ENCODE results near the gene TEX51. TPM values are rescaled to one million over a fixed set of nuclear protein-coding genes. Genes with fewer than 3 reads are reported as not detected.

The TEX51 gene
- polyA plus RNA-seq, 3 donors from 2014 or later = not detected

GRCh38 chr2:126862730-126863129 is 36.0 kb upstream of the TEX51 start:
- H3K27me3 Mint-ChIP-seq (ENCODE audit: low read depth in 3 of 3) = peaks cover 3 to 6% (median 4%) of the 10 kb centered on the region in 3 donors
- H3K4me3 Mint-ChIP-seq = no peak overlapping the region
- no peak for DNase-seq
- no peak overlapping the region for H3K27ac Mint-ChIP-seq
- no peaks in the 10 kb centered on the region for H3K4me1 Mint-ChIP-seq
- peaks cover 0 to 4% (median 0%) of the 10 kb centered on the region in 6 donors for H3K9me3 Mint-ChIP-seq
- no peaks in the 10 kb centered on the region for H3K36me3 Mint-ChIP-seq

DNA sequence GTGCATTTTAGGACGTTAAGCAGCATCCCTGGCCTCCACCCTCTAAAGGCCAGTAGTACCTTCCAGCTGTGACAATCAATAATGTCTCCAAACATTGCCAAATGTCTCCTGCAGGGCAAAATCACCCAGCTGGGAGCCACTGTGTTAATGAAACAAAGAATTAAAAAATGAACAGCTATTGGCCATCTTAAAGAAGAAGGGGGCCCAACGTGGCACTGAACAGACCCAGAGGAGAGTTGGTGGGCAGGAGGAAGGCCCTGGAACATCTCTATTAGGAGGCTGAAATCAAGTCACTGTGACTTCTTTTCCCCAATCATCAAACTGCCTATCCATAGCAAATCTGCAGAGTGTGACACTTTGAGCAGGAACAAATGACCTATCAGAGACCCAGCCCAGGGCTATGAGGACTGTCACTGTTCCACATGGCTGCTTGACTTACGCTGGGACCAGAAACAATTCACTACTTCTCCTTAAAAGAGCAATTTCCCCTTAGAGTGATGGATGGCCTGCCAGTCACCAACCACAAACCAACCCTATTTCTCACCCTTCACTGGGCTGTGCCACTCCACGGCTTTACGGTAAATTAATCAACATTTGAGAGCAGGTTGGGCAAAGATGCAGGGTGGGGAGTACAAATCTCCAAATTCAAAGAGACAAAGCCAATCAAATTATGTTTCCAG is 35.2 kb upstream of the TEX51 start:
- peaks cover 4 to 6% (median 4%) of the 10 kb centered on the region in 3 donors for H3K27me3 Mint-ChIP-seq (ENCODE audit: low read depth in 3 of 3)
- no peak overlapping the region for H3K27ac Mint-ChIP-seq
- no peak overlapping the region for H3K4me3 Mint-ChIP-seq
- peaks cover 0 to 4% (median 0%) of the 10 kb centered on the region in 6 donors for H3K9me3 Mint-ChIP-seq
- no peaks in the 10 kb centered on the region for H3K36me3 Mint-ChIP-seq
- no peaks in the 10 kb centered on the region for H3K4me1 Mint-ChIP-seq
- no peak for DNase-seq

DNA sequence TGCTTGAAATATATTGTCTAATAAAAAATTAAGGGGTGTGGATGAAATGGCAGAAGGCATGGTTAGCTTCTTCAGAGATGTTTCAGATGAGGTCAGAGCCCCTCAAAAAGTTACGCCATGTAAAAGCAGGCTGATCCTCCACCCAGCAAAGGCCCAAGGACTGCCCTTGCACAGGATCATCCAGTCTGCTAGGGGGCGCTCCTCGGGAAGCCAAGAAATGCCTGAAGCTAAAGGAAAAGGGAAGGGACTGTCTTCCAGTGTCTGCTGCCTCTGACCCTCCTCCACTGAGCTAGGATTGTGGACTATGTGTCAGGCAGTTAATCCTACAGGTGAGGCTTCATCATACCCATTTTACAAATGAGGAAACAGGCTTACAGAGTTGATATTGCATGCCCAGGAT is 33.8 kb upstream of the TEX51 start:
- DNase-seq = no peak
- peaks cover 0 to 4% (median 0%) of the 10 kb centered on the region in 6 donors for H3K9me3 Mint-ChIP-seq
- peaks cover 0 to 4% (median 4%) of the 10 kb centered on the region in 3 donors for H3K27me3 Mint-ChIP-seq (ENCODE audit: low read depth in 3 of 3)
- no peaks in the 10 kb centered on the region for H3K36me3 Mint-ChIP-seq
- no peak overlapping the region for H3K27ac Mint-ChIP-seq
- H3K4me3 Mint-ChIP-seq = no peak overlapping the region
- H3K4me1 Mint-ChIP-seq = no peaks in the 10 kb centered on the region

DNA sequence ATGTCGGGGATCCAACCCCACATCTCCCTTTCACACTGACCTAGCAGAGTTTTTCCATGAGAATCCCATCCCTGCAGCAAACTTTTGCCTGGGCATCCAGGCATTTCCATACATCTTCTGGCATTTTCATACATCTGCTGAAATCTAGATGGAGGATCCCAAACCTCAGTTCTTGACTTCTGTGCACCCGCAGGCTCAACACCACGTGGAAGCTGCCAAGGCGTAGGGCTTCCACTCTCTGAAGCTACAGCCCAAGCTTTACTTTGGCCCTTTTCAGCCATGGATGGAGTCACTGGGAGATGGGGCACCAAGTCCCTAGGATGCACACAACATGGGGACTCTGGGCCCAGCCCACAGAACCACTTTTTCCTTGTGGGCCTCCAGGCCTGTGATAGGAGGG is 32.2 kb upstream of the TEX51 start:
- Mint-ChIP-seq H3K4me1 (no peaks in the 10 kb centered on the region), H3K27ac (no peak overlapping the region), H3K36me3 (no peaks in the 10 kb centered on the region), H3K27me3 (ENCODE audit: low read depth in 3 of 3) (peaks cover 0 to 4% (median 4%) of the 10 kb centered on the region in 3 donors), H3K9me3 (peaks cover 0 to 6% (median 0%) of the 10 kb centered on the region in 6 donors), H3K4me3 (no peak overlapping the region)
- no peak for DNase-seq

DNA sequence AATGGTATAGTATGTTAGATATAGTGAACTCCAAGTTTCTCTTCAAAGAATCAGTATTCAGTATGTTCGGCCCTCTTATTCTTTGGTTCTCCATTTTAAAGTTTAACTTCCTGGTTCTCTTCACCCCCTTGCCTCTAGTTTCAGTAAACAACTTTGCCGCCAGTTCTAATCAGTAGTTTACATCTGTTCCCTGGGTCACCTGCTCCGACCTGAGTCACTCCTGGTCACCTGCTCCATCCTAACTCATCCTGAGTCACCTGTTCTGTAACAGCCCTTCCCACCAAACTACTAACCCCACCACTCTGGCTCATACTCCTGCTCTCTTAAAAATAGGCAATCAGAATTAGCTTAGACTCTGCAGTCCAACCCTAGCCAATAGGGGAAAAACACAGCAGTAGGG is 23.7 kb upstream of the TEX51 start:
- Mint-ChIP-seq H3K4me1 (no peaks in the 10 kb centered on the region), H3K27me3 (ENCODE audit: low read depth in 3 of 3) (no peaks in the 10 kb centered on the region), H3K36me3 (peaks cover 0 to 4% (median 4%) of the 10 kb centered on the region in 3 donors), H3K9me3 (peaks cover 0 to 23% (median 7%) of the 10 kb centered on the region in 6 donors), H3K27ac (no peak overlapping the region), H3K4me3 (no peak overlapping the region)
- DNase-seq = no peak

DNA sequence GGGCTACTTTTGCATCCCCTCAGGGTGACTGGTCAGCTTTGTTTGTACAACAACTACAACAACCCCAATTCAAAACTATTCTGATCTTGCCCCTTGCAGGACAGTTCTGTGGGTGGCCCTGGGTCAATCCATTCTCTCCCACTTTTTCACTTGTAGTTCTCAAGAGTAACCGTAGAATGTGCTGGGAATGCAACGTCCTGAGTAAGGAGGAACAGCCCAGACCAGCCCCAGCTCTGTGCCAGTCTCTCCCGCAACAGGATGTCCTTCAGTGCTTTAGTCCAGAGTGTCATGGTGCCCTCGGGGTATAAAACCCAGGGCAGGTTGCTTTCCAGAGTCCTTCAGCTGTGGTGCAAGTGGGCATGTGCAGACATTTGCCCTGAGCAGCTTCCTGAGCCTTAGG is 22.1 kb upstream of the TEX51 start:
- peaks cover 0 to 4% (median 4%) of the 10 kb centered on the region in 3 donors for H3K36me3 Mint-ChIP-seq
- H3K4me1 Mint-ChIP-seq = no peaks in the 10 kb centered on the region
- H3K27me3 Mint-ChIP-seq (ENCODE audit: low read depth in 3 of 3) = peaks cover 0 to 2% (median 0%) of the 10 kb centered on the region in 3 donors
- H3K4me3 Mint-ChIP-seq = no peak overlapping the region
- no peak for DNase-seq
- no peak overlapping the region for H3K27ac Mint-ChIP-seq
- peaks cover 0 to 23% (median 6%) of the 10 kb centered on the region in 6 donors for H3K9me3 Mint-ChIP-seq

GRCh38 chr2:126877041-126877440 is 21.6 kb upstream of the TEX51 start:
- H3K4me1 Mint-ChIP-seq = no peaks in the 10 kb centered on the region
- H3K4me3 Mint-ChIP-seq = no peak overlapping the region
- peaks cover 0 to 3% (median 0%) of the 10 kb centered on the region in 3 donors for H3K27me3 Mint-ChIP-seq (ENCODE audit: low read depth in 3 of 3)
- H3K36me3 Mint-ChIP-seq = peaks cover 0 to 4% (median 4%) of the 10 kb centered on the region in 3 donors
- no peak overlapping the region for H3K27ac Mint-ChIP-seq
- DNase-seq = no peak
- peaks cover 0 to 23% (median 6%) of the 10 kb centered on the region in 6 donors for H3K9me3 Mint-ChIP-seq

GRCh38 chr2:126877861-126878565 is 20.7 kb upstream of the TEX51 start:
- DNase-seq = no peak
- no peak overlapping the region for H3K27ac Mint-ChIP-seq
- no peak overlapping the region for H3K4me3 Mint-ChIP-seq
- peaks cover 0 to 3% (median 0%) of the 10 kb centered on the region in 3 donors for H3K27me3 Mint-ChIP-seq (ENCODE audit: low read depth in 3 of 3)
- peaks cover 0 to 4% (median 4%) of the 10 kb centered on the region in 3 donors for H3K36me3 Mint-ChIP-seq
- H3K9me3 Mint-ChIP-seq = peaks cover 0 to 22% (median 6%) of the 10 kb centered on the region in 6 donors
- no peaks in the 10 kb centered on the region for H3K4me1 Mint-ChIP-seq

GRCh38 chr2:126878601-126879000 is 20.1 kb upstream of the TEX51 start:
- Mint-ChIP-seq H3K36me3 (peaks cover 0 to 4% (median 4%) of the 10 kb centered on the region in 3 donors), H3K4me3 (no peak overlapping the region), H3K9me3 (peaks cover 0 to 17% (median 6%) of the 10 kb centered on the region in 6 donors), H3K27ac (no peak overlapping the region), H3K4me1 (no peaks in the 10 kb centered on the region), H3K27me3 (ENCODE audit: low read depth in 3 of 3) (peaks cover 0 to 3% (median 0%) of the 10 kb centered on the region in 3 donors)
- no peak for DNase-seq

GRCh38 chr2:126879348-126880298 is 19.1 kb upstream of the TEX51 start:
- peaks cover 0 to 3% (median 1%) of the 10 kb centered on the region in 3 donors for H3K27me3 Mint-ChIP-seq (ENCODE audit: low read depth in 3 of 3)
- H3K4me1 Mint-ChIP-seq = no peaks in the 10 kb centered on the region
- H3K27ac Mint-ChIP-seq = no peak overlapping the region
- H3K36me3 Mint-ChIP-seq = peaks cover 0 to 4% (median 4%) of the 10 kb centered on the region in 3 donors
- peaks cover 0 to 13% (median 6%) of the 10 kb centered on the region in 6 donors for H3K9me3 Mint-ChIP-seq
- no peak for DNase-seq
- no peak overlapping the region for H3K4me3 Mint-ChIP-seq

- peaks cover 2 to 7% (median 3%) of the 10 kb centered on the region in 3 donors for H3K27me3 Mint-ChIP-seq (ENCODE audit: low read depth in 3 of 3)
Measured at GRCh38 chr2:126880324-126880723, 18.4 kb upstream of the TEX51 start.

GRCh38 chr2:126880817-126881216 is 17.9 kb upstream of the TEX51 start:
- no peaks in the 10 kb centered on the region for H3K4me1 Mint-ChIP-seq
- H3K27me3 Mint-ChIP-seq (ENCODE audit: low read depth in 3 of 3) = peaks cover 2 to 7% (median 3%) of the 10 kb centered on the region in 3 donors
- H3K4me3 Mint-ChIP-seq = no peak overlapping the region
- DNase-seq = no peak
- H3K36me3 Mint-ChIP-seq = no peaks in the 10 kb centered on the region
- H3K27ac Mint-ChIP-seq = no peak overlapping the region
- peaks cover 0 to 2% (median under 1%) of the 10 kb centered on the region in 6 donors for H3K9me3 Mint-ChIP-seq

More at GRCh38 chr2:126880324-126880723, 18.4 kb upstream of the TEX51 start:
- H3K4me3 Mint-ChIP-seq = no peak overlapping the region
- no peak overlapping the region for H3K27ac Mint-ChIP-seq
- DNase-seq = no peak
- no peaks in the 10 kb centered on the region for H3K4me1 Mint-ChIP-seq
- H3K9me3 Mint-ChIP-seq = peaks cover 0 to 7% (median 5%) of the 10 kb centered on the region in 6 donors
- peaks cover 0 to 4% (median 4%) of the 10 kb centered on the region in 3 donors for H3K36me3 Mint-ChIP-seq

DNA sequence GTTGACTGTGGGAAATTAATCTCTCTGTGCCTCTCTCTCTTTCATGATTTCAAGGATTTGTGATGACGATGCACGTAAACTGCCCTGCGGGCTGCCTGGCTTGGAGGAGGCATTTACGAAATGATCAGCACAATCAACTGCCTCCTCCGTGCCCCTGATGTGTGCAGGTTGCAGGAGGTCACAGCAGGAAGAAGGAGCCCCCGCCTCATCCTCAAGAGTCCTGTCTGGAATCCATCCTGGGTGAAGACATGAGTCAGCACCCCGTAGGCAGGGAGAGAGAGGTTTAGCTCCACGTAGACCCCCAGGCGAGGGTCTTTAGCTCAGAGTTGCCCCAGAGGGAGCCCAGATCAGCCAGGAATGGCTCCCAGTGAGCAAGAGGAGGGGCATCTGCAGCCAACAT is 17.1 kb upstream of the TEX51 start:
- peaks cover 2 to 7% (median 5%) of the 10 kb centered on the region in 3 donors for H3K27me3 Mint-ChIP-seq (ENCODE audit: low read depth in 3 of 3)
- H3K36me3 Mint-ChIP-seq = no peaks in the 10 kb centered on the region
- H3K9me3 Mint-ChIP-seq = no peaks in the 10 kb centered on the region
- H3K27ac Mint-ChIP-seq = no peak overlapping the region
- no peak for DNase-seq
- peaks cover 0 to 2% of the 10 kb centered on the region in 2 donors for H3K4me1 Mint-ChIP-seq
- H3K4me3 Mint-ChIP-seq = no peak overlapping the region

Measured in immature natural killer cell (primary cell).